H9 (cell line): Measurements from ENCODE around the gene CRPPA. TPM values are rescaled to one million over a fixed set of nuclear protein-coding genes. Genes with fewer than 3 reads are reported as not detected.

Experiments used
- DNase-seq: peaks from one replicate; pipeline ENCODE4 v3.0.0-alpha.2; 2017
- H2AFZ ChIP-seq: one replicate; pipeline ENCODE4 v1.6.1; 2013; ENCODE audit warnings: mild to moderate bottlenecking, low read length, control low read depth, moderate library complexity
- H2AK5ac ChIP-seq: 2 replicates; pipeline ENCODE4 v1.6.1; 2013; ENCODE audit warnings: low read length, control low read depth, mixed read lengths; ENCODE audit not compliant: insufficient read length
- H2BK120ac ChIP-seq: one replicate; pipeline ENCODE4 v1.6.1; 2013; ENCODE audit warnings: low read depth, mild to moderate bottlenecking, low read length, control low read depth, inconsistent platforms; ENCODE audit not compliant: poor library complexity, severe bottlenecking
- H2BK12ac ChIP-seq: 2 replicates; pipeline ENCODE4 v1.6.1; 2013; ENCODE audit warnings: low read length, control low read depth, mixed read lengths, low read depth; ENCODE audit not compliant: insufficient read length
- H2BK15ac ChIP-seq: 2 replicates; pipeline ENCODE4 v1.6.1; 2013; ENCODE audit warnings: low read depth, low read length, control low read depth
- H2BK20ac ChIP-seq: one replicate; pipeline ENCODE4 v1.6.1; 2013; ENCODE audit warnings: low read depth, mild to moderate bottlenecking, low read length, control low read depth, inconsistent platforms; ENCODE audit not compliant: poor library complexity, severe bottlenecking
- H2BK5ac ChIP-seq: 2 replicates; pipeline ENCODE4 v1.6.1; 2013; ENCODE audit warnings: low read length, control low read depth, mixed read lengths; ENCODE audit not compliant: insufficient read length
- H3K14ac ChIP-seq: 2 replicates; pipeline ENCODE4 v1.6.1; 2013; ENCODE audit warnings: low read length, control low read depth; ENCODE audit not compliant: insufficient read depth
- H3K18ac ChIP-seq: 2 replicates; pipeline ENCODE4 v1.6.1; 2013; ENCODE audit warnings: low read depth, mild to moderate bottlenecking, mixed read lengths, low read length, control low read depth; ENCODE audit not compliant: insufficient read length
- H3K23ac ChIP-seq: 2 replicates; pipeline ENCODE4 v1.6.1; 2013; ENCODE audit warnings: low read length, control low read depth, mixed read lengths, low read depth; ENCODE audit not compliant: insufficient read length
- H3K23me2 ChIP-seq: 2 replicates; pipeline ENCODE4 v1.6.1; 2013; ENCODE audit warnings: low read depth, mild to moderate bottlenecking, mixed read lengths, low read length, control low read depth; ENCODE audit not compliant: insufficient read length, poor library complexity, severe bottlenecking
- H3K27ac ChIP-seq: 2 replicates; pipeline ENCODE4 v1.5.1; 2013; ENCODE audit warnings: low read length, control low read depth, mixed read lengths, low read depth; ENCODE audit not compliant: insufficient read length
- H3K27me3 ChIP-seq: 2 replicates; pipeline ENCODE4 v1.6.1; 2013; ENCODE audit warnings: low read length, control low read depth, inconsistent platforms; ENCODE audit not compliant: insufficient read depth
- H3K4ac ChIP-seq: 2 replicates; pipeline ENCODE4 v1.6.1; 2013; ENCODE audit warnings: low read depth, mild to moderate bottlenecking, control low read depth, inconsistent platforms, low read length, moderate library complexity
- H3K4me1 ChIP-seq: 2 replicates; pipeline ENCODE4 v1.6.1; 2013; ENCODE audit warnings: low read length, control low read depth, inconsistent platforms; ENCODE audit not compliant: insufficient read depth
- H3K4me2 ChIP-seq: 2 replicates; pipeline ENCODE4 v1.6.1; 2013; ENCODE audit warnings: low read length, control low read depth, mixed read lengths; ENCODE audit not compliant: insufficient read length, insufficient read depth
- H3K56ac ChIP-seq: 2 replicates; pipeline ENCODE4 v1.6.1; 2013; ENCODE audit warnings: low read depth, mild to moderate bottlenecking, mixed read lengths, low read length, control low read depth; ENCODE audit not compliant: insufficient read length
- H3K79me1 ChIP-seq: 2 replicates; pipeline ENCODE4 v1.6.1; 2013; ENCODE audit warnings: low read depth, mild to moderate bottlenecking, moderate library complexity, low read length, control low read depth, inconsistent platforms; ENCODE audit not compliant: insufficient read depth, poor library complexity, severe bottlenecking
- H3K79me2 ChIP-seq: 2 replicates; pipeline ENCODE4 v1.6.1; 2013; ENCODE audit warnings: low read length, control low read depth, inconsistent platforms; ENCODE audit not compliant: insufficient read depth
- H3K9ac ChIP-seq: 2 replicates; pipeline ENCODE4 v1.6.1; 2013; ENCODE audit warnings: low read length, control low read depth, mixed read lengths; ENCODE audit not compliant: insufficient read length; ENCODE audit errors: extremely low read depth
- H3K9me3 ChIP-seq: one replicate; pipeline ENCODE4 v1.6.1; 2013; ENCODE audit warnings: low read depth, low read length, inconsistent platforms; ENCODE audit not compliant: control insufficient read depth
- H3T11ph ChIP-seq: one replicate; pipeline ENCODE4 v1.6.1; 2013; ENCODE audit warnings: mild to moderate bottlenecking, low read length, control low read depth, inconsistent platforms
- H4K20me1 ChIP-seq: one replicate; pipeline ENCODE4 v1.6.1; 2013; ENCODE audit not compliant: control insufficient read depth, insufficient read length, insufficient read depth
- H4K5ac ChIP-seq: 2 replicates; pipeline ENCODE4 v1.6.1; 2013; ENCODE audit warnings: low read depth, mild to moderate bottlenecking, mixed read lengths, low read length, control low read depth; ENCODE audit not compliant: insufficient read length
- H4K8ac ChIP-seq: replicated peaks from 2 replicates; pipeline ENCODE4 v1.6.1; 2013; ENCODE audit warnings: low read length, control low read depth, mixed read lengths, low read depth; ENCODE audit not compliant: insufficient read length
- H4K91ac ChIP-seq: 2 replicates; pipeline ENCODE4 v1.6.1; 2013; ENCODE audit warnings: low read depth, mild to moderate bottlenecking, moderate library complexity, mixed read lengths, low read length, control low read depth; ENCODE audit not compliant: insufficient read length
- H3K27ac Mint-ChIP-seq, 3 experiments: 2 replicates in 2 of 3; 3 replicates in 1 of 3; pipeline ENCODE4 v1.8.0; 2020 to 2021; ENCODE audit warnings: mixed read lengths in 3 of 3, mild to moderate bottlenecking in 1 of 3, moderate library complexity in 1 of 3
- H3K27me3 Mint-ChIP-seq: 2 replicates; pipeline ENCODE4 v1.8.0; 2021; ENCODE audit warnings: low read depth, mild to moderate bottlenecking, moderate library complexity, mixed read lengths
- H3K36me3 Mint-ChIP-seq, 3 experiments: 2 replicates in 2 of 3; 3 replicates in 1 of 3; pipeline ENCODE4 v1.8.0; 2020 to 2021; ENCODE audit warnings: low read depth in 3 of 3, mixed read lengths in 3 of 3; ENCODE audit not compliant: insufficient read depth in 1 of 3
- H3K4me1 Mint-ChIP-seq, 2 experiments: 2 replicates each; pipeline ENCODE4 v1.8.0; 2020; ENCODE audit warnings: mixed read lengths in 2 of 2
- H3K4me3 Mint-ChIP-seq, 2 experiments: 2 replicates in 1 of 2; 3 replicates in 1 of 2; pipeline ENCODE4 v1.8.0; 2020 to 2021; ENCODE audit warnings: mild to moderate bottlenecking in 2 of 2, mixed read lengths in 2 of 2, moderate library complexity in 1 of 2
- H3K9me3 Mint-ChIP-seq, 2 experiments: 2 replicates in 1 of 2; 3 replicates in 1 of 2; pipeline ENCODE4 v1.8.0; 2020; ENCODE audit warnings: mild to moderate bottlenecking in 2 of 2, mixed read lengths in 2 of 2, moderate library complexity in 1 of 2
- CTCF ChIP-seq: fragments of 200-600 bp; sonication (generic); conservative IDR thresholded peaks from 3 replicates; pipeline ENCODE4 v1.8.0; 2021; ENCODE audit warnings: antibody characterized with exemption, mild to moderate bottlenecking
- WGBS: extraction: QIAGEN DNeasy Blood & Tissue Kit; methylation state at CpG from one replicate; pipeline ENCODE4 v1.1.7; 2013; ENCODE audit warnings: missing lambda C conversion rate, low lambda C conversion rate, mixed read lengths; ENCODE audit not compliant: insufficient read length; ENCODE audit errors: extremely low coverage; 5-methylcytosine and 5-hydroxymethylcytosine counted together
- total RNA-seq: library from RNA; stranded (reverse); gene quantifications from 2 replicates; pipeline ENCODE4 v1.2.1, GENCODE V29; 2021

Gene CRPPA
- total RNA-seq, 1 experiment from 2014 or later: 1.9 TPM

GRCh38 chr7:16403475-16403874 is 17.9 kb downstream of the CRPPA start:
- no peak overlapping the region for H4K8ac ChIP-seq
- H3K18ac ChIP-seq: no peak overlapping the region
- no peaks in the 10 kb centered on the region for H3K27me3 Mint-ChIP-seq
- no peak overlapping the region for H3T11ph ChIP-seq
- no peaks in the 10 kb centered on the region for H3K23me2 ChIP-seq
- no peak overlapping the region for H4K91ac ChIP-seq
- H2BK15ac ChIP-seq: no peak overlapping the region
- no peaks in the 10 kb centered on the region for H3K27me3 ChIP-seq
- no peaks in the 10 kb centered on the region for H3K79me1 ChIP-seq
- no peaks in the 10 kb centered on the region for H3K79me2 ChIP-seq
- no peaks in the 10 kb centered on the region for H3K4me1 Mint-ChIP-seq
- no peak overlapping the region for H3K4me3 Mint-ChIP-seq
- no peak overlapping the region for H3K4me2 ChIP-seq
- no peaks in the 10 kb centered on the region for H4K20me1 ChIP-seq
- no peak overlapping the region for H3K14ac ChIP-seq
- H3K56ac ChIP-seq: no peak overlapping the region
- H2BK20ac ChIP-seq: no peak overlapping the region
- no peak overlapping the region for H3K27ac ChIP-seq
- H3K9me3 ChIP-seq: peaks cover 20% of the 10 kb centered on the region
- peaks cover 29 to 30% of the 10 kb centered on the region in 2 experiments for H3K9me3 Mint-ChIP-seq
- WGBS: no CpG with 5 or more reads among the region's 1 CpG
- no peak overlapping the region for H2AK5ac ChIP-seq
- H2BK120ac ChIP-seq: no peak overlapping the region
- H3K4ac ChIP-seq: no peak overlapping the region
- no peak overlapping the region for H4K5ac ChIP-seq
- no peaks in the 10 kb centered on the region for H3K4me1 ChIP-seq
- no peak overlapping the region for H2BK12ac ChIP-seq
- peaks cover 10 to 30% (median 20%) of the 10 kb centered on the region in 3 experiments; a peak in 6 of 7 replicates for H3K36me3 Mint-ChIP-seq
- no peak overlapping the region for H2BK5ac ChIP-seq
- DNase-seq: no peak
- no peak overlapping the region for H3K27ac Mint-ChIP-seq
- H2AFZ ChIP-seq: no peak overlapping the region
- no peak overlapping the region for H3K9ac ChIP-seq
- no peak overlapping the region for H3K23ac ChIP-seq
- TF ChIP-seq CTCF: no peak
